ENCODE measurements around the gene NME1. TPM values are rescaled to one million over a fixed set of nuclear protein-coding genes. Genes with fewer than 3 reads are reported as not detected.
"Not testable (repeated sequence)": the region's sequence is repeated elsewhere in the genome, so short reads cannot be mapped to it uniquely, and the experiment has no call there.

NME1 gene
- total RNA-seq, 1 experiment from 2014 or later, result 237 TPM

DNA sequence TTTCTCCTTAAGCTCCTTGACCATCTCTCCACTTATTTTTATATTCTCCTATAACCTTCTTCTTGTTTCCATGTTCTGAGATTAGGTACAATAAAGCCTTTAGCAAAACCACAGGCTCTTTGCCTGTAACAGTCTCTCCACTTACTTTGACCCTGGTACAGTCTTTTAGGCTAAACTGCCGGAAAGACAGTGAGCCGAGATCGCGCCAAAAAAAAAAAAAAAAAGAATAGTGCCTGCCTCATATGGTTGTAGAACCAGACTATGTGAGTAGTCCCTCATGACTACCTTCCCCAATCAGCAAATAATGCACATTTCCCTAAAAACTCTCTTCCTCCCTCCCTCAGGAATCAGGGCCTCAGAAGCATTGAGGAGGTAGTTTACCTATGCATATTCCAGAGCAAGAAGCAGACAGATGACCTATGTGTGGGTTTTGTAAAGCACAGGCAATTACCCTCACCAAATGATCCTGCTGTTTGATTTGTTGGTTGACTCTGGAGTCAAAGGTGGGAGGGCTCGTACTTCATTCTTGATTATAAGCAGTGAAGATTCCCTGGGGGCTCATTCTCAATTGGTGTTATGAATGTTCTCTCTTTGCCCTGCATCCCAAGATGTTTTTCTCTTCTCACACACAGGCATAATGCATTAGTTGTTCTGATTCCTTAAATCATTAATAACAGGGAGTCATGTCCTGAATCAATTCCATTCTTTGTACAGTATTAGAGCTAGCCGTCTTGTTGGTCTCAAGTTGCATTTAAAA lies 8.9 kb upstream of the NME1 start:
- no peak for DNase-seq (ENCODE audit: low spot score)

DNA sequence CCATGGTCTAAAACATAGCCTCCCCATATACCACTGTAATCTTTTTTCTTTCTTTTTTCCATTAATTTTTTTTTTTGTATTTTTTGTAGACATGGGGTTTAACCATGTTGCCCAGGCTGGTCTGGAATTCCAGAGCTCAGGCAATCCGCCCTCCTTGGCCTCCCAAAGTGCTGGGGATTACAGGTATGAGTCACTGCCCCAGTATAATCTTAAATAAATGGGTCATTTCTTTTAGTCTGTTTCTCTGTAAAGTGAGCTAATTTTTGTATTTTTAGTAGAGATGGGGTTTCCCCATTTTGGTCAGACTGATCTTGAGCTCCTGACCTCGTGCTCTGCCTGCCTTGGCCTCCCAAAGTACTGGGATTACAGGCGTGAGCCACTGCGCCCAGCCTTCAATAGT lies 5.7 kb upstream of the NME1 start:
- DNase-seq (ENCODE audit: low spot score), result no peak

DNA sequence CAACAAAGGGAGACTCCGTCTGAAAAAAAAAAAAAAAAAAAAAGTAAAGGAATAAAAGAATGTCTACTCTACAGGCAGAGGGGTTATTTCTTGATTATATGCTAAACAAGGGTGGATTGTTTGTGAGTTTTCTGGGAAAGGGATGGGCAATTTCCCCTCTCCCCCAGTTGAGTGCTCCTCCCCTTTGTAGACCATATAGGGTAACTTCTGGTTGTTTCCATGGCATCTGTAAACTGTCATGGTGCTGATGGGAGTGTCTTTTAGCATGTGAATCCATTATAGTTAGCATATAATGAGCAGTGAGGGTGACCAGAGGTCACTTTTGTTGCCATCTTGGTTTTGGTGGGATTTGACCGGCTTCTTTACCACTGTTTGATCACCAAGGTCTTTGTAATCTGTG lies 4.2 kb upstream of the NME1 start:
- DNase-seq (ENCODE audit: low spot score), result no peak

DNA sequence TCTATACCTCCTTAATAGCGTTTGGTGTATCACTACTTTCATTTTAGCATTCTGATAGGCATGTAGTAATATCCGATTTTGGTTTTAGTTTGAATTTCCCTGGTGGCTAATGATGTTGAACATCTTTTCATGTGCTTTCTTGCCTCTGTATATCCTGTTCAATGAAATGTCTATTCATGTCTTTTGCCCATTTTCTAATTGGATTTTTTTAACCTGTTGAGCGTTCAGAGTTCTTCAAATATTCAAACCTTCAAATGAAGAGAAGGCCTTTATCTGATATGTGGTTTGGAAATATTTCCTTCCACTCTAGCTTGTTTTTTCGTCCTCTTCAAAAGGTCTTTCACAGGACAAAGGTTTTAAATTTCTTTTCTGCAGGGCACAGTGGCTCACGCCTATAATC lies 2.4 kb upstream of the NME1 start:
- no peak for DNase-seq (ENCODE audit: low spot score)

DNA sequence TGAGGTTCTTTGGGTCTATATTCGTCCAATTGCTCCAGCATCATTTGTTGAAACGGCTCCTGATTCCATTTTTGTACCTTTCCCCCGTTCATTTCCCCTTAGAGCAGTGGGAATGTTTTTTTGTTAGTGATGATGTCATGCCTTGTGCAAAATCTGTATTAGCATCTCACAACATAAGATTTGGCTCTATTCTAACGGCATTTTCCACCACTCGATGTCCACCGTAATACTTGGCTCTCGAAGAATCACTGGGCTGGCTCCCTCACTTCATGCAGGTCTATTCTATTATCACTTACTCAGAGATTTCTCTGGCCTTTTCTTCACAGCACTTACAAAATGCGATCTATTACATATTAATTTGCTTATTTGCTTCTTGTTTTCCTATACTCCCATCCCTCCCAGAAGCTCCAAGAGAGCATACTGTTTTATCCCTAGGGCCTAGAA lies 571 bp upstream of the NME1 start:
- no peak for DNase-seq (ENCODE audit: low spot score)

DNA sequence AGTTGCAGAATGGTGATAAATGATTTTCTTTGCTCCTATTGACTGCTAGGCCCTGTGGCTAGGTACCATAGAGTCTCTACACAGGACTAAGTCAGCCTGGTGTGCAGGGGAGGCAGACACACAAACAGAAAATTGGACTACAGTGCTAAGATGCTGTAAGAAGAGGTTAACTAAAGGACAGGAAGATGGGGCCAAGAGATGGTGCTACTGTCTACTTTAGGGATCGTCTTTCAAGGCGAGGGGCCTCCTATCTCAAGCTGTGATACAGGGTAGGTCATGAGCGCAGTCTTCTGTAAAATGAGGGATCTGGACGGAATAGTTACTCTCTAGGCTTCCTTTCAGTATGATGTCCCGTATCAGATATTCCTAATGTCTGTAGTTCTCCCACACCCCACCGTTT lies 817 bp downstream of the NME1 start:
- DNase-seq (ENCODE audit: low spot score), result peak; percentile 26

DNA sequence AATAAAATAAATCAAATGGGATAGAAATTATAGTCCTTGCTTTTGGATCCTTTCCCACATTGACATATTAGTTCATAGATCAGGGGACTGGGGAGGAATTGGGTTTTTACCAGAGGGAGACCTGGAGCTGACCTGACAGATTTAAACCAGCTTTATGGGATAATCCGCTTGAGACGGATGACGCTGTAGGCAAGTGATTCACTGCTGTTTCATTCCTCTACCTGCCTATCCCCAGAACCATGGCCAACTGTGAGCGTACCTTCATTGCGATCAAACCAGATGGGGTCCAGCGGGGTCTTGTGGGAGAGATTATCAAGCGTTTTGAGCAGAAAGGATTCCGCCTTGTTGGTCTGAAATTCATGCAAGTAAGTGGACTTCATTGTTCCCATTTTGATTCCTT lies 2.1 kb downstream of the NME1 start:
- DNase-seq (ENCODE audit: low spot score), result no peak

DNA sequence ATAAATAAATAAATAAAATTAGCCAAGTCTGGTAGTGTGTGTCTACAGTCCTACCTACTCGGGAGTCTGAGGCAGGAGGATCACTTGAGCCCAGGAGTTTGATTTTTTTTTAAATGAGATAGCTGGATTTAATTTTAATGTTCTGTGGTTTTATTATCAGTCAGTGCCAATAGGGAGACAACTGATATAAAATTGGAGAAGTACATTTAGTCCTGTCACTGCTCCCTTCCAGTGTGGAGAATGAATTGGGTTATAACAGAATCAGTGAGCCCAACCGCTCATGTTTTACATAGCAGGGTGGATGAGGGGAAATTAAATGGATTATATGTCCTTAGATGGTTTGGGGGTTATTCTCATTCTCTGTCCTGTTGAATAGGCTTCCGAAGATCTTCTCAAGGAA lies 6.2 kb downstream of the NME1 start:
- DNase-seq (ENCODE audit: low spot score), result no peak

DNA sequence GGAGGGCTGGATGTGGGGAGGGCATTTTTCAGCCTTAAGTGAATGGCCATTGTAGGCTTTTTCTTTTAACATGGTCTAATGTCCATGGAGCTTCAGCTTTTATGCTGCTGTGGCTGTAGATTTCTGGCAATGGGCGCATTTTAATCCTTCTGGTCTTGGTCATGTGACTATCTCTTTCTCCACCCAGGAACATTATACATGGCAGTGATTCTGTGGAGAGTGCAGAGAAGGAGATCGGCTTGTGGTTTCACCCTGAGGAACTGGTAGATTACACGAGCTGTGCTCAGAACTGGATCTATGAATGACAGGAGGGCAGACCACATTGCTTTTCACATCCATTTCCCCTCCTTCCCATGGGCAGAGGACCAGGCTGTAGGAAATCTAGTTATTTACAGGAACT lies 8.2 kb downstream of the NME1 start:
- DNase-seq (ENCODE audit: low spot score), result no peak

DNA sequence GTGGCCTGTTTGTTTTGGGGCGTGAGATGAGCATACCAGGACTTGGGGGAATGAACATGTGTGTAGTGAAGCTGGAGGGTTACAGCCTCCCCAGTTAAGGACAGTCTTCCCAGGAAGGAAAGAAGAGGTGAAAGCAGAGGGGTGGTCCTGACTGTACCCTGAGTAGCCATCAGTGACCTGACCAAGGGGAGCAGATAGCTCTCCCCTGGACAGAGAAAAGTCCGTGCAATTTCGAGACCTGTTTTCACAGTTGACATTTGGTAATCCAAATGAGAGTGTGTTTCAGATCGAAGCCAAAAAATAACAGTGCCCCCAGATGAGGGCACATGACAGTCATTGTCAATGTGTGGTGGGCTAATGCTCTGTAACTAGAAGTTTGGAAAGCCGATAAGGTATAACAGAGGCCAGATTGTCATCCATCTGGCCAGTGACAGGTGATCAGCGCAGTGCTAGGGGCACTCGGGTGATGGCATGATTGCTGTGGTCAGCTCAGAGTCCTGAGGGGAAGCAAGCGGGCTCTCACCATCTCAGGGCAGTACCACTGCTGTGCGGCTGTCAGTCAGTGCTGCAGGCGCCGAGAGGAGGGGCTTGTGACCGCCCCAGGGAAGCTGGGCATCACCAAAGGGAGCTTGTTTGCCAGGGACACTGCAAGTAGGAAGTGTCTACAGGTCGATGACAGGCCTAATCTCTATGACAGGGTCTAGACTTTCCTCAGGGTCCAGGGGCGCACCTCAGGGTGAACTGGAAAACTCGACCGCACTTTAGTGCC lies 11.7 kb downstream of the NME1 start:
- peak; percentile 16 for DNase-seq (ENCODE audit: low spot score)

DNA sequence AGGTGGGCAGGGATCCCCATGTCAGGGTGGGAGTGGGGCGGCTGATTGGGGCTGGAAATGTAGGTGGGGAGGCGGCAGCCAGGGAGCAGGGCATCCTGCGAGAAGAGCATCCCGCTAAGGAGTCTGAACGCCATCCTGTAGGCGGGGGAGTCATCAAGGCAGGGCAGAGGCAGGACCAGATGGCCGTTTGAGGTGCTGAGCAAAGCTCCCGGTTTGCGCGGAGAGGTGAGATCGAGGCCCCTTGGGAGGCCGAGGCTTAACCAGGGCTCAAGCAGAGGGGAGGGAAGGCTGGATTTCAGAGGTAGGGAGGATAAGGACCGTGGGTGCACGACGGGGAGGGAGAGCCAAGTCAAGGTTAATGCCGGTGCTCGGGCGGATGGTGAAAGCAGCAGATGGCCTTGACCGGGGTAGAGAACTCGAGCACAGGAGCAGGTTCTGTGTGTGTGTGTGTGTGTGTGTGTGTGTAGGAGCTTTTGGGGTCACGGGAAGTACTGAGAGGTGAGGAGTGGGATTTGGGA lies 12.4 kb downstream of the NME1 start:
- DNase-seq (ENCODE audit: low spot score), result no peak

DNA sequence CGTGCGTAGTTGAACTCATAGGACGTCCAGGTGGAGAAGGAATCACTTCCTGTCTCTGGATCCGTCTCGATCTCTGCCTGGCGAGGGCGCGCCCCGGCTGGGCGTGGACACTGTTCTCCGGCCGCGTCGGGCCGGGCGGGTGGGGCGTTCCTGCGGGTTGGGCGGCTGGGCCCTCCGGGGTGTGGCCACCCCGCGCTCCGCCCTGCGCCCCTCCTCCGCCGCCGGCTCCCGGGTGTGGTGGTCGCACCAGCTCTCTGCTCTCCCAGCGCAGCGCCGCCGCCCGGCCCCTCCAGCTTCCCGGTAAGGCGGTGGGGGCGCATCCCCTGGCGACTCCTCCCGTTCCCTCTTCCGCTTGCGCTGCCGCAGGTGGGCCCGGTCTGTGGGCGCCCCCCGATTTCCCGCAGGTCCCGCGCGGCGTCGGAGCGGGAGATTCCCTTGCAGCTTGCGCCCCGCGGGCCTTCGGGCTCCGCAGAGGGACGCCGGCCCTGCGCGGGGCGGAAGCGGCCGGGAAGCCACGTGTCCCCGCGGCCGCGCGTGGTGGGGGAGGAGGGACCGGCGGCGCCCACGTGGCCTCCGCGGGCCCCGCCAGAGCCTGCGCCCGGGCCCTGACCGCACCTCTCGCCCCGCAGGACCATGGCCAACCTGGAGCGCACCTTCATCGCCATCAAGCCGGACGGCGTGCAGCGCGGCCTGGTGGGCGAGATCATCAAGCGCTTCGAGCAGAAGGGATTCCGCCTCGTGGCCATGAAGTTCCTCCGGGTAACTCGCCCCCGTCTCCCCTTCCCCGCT lies 13.0 kb downstream of the NME1 start, which contains the start of gene NME2:
Gene NME2, plus strand, starts transcription at position 214 of the 789 bp plus-strand sequence. Its CDS starts 420 bp downstream, at position 634.
- DNase-seq (ENCODE audit: low spot score), result peak; percentile 92

DNA sequence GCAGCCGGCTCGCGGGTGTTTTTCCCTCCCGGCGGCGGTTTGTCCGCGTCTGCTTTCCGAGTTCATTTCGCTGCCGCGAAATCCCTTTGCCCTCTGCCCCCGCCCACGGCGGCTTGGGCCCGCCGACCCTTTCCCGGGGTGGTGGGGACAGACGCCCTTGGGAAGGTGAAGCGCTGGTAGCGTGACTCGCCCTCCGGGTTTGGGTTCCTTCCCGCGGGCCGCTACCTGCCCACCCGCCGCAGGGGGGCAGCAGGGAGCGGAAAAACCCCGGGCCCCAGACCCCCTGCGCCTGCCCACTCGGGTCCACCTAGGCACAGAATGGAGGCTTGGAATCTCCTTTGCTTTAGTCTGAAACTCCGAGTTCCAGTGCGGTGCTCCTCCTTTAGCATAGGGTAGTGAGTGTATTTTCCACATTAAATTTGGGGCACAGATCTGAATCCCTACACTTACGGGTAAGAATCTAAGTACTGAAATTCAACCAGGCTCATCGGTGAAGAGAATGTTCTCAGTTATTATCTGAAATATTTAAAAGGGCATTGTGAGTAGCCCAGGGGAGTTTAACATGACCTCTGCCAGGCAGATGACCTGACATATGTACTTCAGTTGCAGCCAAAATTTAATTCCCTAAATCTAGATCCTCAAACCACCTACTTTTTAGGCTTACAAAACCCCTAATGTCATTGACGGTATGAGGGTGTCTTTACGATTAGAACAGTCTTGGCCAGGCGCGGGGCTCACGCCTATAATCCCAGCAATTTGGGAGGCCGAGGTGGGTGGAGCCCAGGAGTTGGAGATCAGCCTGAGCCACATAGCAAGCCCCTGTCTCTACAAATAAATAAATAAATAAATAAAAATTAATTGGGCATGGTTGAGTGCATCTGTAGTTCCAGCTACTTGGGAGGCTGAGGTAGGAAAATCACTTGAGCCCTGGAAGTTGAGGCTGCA lies 13.9 kb downstream of the NME1 start:
- DNase-seq (ENCODE audit: low spot score), result peak; percentile 60

DNA sequence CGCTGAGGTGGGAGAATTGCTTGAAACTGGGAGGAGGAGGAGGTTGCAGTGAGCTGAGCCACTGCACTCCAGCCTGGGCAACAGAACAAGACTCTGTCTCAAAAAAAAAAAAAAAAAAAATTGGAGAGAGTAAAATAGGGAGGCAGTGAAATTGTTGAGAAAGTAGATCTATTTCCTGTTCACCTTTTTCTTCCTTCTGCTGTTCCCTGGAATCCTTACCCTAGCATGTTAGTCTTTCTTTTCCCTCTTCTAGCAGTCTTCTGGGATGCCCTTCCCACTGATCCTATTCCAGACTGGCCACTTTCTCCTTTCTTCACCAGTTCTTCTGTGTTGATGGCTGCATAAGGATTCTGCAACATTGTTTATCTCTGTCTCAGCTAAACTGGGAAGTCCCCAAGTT lies 16.0 kb downstream of the NME1 start:
- DNase-seq (ENCODE audit: low spot score), result no peak

DNA sequence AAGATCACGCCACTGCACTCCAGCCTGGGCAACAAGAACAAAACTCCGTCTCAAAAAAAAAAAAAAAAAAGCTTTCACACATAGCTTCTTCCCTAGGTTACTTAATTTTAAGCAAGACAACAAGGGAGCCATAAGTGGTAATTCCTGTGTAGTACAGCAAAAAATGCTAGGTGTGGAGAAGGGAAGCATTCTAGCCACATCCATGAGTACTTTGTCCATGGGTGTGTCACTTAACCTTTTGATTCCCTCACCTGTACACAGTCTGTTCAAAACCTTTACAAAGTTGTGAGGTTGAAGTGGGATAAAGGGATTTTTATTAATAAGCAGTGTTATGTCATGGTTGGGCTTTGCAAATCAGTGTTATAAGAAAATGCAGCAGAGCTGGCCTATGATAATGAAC lies 17.4 kb downstream of the NME1 start:
- no peak for DNase-seq (ENCODE audit: low spot score)

DNA sequence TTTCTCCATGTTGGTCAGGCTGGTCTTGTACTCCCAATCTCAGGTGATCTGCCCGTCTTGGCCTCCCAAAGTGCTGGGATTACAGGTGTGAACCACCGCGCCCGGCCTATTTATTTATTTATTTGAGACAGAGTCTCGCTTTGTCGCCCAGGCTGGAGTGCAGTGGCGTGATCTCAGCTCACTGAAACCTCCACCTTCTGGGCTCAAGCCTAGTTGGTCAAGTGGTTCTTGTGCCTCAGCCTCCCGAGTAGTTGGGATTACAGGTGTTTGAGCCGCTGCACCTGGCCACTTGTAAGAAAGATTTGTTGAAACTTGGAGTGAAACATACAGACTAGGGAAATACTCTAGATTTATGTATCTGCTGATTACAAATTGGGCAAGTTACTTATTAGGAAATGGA lies 18.7 kb downstream of the NME1 start:
- DNase-seq (ENCODE audit: low spot score), result not testable (repeated sequence)

DNA sequence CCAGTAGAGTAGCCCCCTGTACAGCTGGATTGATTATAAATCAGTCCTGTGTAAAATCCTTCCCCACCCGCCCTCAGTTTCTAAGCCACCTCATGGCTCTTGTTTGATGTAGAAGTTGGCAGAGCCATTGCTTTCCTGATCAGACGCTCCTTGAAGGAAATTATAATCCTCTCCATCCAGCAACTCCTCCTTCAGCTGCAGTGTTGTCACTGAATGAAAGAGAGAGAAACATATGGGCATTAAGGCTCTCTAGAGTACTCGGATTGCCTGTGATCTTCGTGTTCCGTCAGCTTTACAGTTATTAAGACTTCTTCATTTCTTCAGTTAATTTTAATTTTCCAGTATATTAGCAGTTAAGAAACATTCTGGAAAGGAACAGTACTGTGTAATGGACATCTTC lies 27.1 kb downstream of the NME1 start:
- DNase-seq (ENCODE audit: low spot score), result no peak

DNA sequence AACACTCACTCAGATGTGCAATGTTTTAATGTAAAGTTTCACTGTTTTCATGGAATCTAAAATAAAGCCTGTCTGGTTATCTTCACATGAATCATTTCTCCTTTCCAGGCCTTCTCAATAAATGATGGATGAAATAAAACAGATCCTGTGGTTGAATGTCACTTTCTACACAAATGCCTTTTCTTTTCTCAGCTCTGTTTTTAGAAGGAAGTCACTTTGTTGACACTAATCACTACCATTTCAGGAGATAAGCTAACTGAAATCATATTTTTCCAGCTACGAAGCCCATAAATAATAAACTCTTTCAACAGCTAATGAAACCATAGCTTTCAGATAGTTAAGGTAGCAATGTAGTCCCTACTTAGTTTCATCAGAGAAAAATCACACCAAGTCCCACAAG lies 30.8 kb downstream of the NME1 start:
- DNase-seq (ENCODE audit: low spot score), result no peak

DNA sequence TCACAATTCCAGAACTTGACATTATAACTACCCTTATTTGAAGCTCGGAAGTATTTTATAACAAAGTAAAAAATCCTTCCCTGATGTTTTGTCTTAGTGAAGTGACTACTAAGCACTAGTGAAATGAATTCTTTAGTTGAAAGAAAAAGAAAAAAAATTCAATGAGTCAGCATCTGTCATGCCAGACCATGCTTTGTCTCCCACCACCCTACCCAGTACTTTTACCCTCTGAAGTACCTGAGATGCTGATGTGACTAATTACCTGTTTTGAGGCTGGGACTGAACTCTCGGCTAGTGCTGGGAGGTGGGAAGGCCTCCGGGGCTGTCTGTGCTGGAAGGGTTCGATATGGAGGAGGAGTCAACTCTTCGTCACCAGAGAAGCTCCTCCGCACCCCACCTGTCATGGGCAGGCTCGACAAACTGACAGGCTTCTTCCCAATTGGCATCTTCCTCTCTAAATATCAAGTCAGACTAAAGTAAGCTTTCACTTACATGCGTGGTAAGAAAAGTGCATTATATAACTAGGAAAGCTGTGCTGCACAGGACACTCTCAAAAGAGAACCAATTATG lies 32.5 kb downstream of the NME1 start:
- DNase-seq (ENCODE audit: low spot score), result no peak

DNA sequence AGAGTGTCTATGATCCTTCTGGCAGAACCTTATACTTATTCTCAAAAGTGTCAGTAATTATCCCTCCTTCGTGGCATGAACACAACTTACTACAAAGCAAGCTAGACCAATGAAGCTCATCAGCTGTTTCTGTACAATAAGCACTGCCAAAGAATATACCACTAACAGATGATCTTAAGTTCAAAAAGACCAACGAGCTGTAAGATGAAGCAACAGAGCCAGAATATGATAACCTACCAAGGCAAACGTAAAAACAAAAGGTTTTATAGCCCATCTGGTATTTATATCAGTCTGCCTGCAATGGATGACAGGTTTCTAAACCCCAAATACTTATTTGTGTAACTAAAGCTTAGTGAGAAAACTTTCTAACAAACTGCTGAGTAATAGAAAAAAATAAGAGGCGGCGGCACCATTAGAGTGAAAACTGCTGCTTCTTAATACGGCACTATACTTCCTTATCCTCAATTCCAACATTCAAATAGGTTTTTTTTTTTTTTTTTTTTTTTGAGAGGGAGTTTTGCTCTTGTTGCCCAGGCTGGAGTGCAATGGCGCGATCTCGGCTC lies 35.0 kb downstream of the NME1 start:
- no peak for DNase-seq (ENCODE audit: low spot score)
